GM21576 (cell line): ENCODE results near the gene GALNT11.
"Not testable (repeated sequence)": the region's sequence is repeated elsewhere in the genome, so short reads cannot be mapped to it uniquely, and the experiment has no call there.

Source experiments
- ATAC-seq: cut with Tn5 transposase; IDR thresholded peaks from one replicate; pipeline ENCODE4 v1.9.1; 2021; ENCODE audit warnings: mild to moderate bottlenecking, moderate library complexity; ENCODE audit not compliant: unreplicated experiment

Gene GALNT11

DNA sequence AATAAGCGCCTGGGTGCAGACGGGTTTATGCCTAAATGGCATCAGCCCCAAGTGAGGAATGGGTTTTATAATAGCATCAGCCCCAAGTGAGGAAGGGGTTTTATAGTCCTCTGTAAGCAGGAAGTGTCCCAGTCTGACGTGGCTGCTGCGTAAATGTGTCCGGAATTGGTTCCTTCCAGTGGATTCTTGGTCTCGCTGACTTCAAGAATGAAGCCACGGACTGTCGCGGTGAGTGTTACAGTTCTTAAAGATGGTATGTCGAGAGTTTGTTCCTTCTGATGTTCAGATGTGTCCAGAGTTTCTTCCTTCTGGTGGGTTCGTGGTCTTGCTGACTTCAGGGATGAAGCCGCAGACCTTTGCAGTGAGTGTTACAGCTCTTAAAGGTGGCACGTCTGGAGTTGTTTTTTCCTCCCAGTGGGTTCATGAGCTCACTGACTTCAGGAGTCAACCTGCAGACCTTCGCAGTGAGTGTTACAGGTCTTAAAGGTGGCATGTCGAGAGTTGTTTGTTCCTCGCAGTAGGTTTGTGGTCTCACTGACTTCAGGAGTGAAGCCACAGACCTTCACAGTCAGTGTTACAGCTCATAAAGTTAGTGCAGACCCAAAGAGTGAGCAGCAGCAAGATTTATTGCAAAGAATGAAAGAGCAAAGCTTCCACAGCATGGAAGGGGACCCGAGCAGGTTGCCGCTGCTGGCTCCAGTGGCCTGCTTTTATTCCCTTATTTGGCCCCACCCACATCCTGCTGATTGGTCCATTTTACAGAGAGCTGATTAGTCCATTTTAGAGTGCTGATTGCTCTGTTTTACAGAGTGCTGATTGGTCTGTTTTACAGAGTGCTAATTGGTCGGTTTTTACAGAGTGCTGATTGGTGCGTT is 2.3 kb downstream of the GALNT11 start:
- not testable (repeated sequence) for ATAC-seq

- ATAC-seq = not testable (repeated sequence)
Observed at GRCh38 chr7:152030059-152030458, 4.6 kb downstream of the GALNT11 start.

DNA sequence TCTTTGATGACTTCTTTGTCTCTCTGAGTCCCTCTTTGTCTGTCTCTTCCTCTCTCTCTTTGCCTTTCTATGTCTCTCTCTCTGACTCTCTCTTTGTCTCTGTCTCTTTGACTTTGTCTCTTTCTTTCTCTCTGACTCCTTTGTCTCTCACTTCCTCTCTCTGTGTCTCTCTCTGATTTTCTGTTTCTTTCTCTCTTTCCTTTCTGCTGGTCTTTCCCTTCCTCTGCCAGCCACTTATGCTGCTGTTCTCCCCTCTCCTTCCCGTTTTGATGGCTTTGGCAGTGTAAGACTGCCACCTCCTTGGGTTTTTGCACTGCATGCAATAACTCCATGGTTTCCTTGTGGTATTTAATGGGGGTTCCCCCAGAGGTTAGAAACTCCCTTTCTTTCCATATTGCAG is 5.2 kb downstream of the GALNT11 start:
- not testable (repeated sequence) for ATAC-seq

DNA sequence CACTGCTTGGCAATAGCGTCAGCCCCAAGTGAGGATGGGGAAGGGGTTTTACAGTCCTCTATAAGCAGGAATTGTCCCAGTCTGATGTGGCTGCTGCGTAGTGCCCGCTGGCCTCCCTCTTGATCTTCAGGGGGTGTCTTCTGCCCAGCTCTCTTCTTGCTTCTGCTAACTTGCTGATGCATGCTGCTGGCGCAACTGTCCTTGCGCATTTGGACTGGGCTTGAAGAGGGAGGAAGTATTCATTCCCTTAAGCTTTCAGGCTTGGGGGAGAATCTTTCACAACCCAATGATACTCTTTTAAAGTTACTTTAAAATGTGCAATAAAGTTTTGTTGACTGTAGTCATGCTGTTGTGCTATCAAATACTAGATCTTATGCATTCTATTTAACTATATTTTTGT is 10.3 kb downstream of the GALNT11 start:
- ATAC-seq = no peak

DNA sequence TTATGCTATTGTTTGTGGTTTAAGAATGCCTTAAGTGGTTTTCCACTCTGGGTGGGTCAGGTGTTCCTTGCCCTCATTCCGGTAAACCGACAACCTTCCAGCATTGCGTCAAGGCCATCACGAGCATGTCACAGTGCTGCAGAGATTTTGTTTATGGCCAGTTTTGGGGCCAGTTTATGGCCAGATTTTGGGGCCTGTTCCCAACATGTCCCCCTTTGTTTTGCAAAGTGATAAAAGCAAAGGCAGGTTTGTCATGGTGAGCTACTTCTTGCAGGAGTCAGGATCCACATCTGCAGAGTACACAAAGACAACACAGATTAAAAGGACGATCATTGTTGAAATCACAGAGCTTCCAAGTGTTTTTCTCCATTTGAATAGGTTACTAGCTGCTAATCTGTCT is 12.9 kb downstream of the GALNT11 start:
- not testable (repeated sequence) for ATAC-seq

DNA sequence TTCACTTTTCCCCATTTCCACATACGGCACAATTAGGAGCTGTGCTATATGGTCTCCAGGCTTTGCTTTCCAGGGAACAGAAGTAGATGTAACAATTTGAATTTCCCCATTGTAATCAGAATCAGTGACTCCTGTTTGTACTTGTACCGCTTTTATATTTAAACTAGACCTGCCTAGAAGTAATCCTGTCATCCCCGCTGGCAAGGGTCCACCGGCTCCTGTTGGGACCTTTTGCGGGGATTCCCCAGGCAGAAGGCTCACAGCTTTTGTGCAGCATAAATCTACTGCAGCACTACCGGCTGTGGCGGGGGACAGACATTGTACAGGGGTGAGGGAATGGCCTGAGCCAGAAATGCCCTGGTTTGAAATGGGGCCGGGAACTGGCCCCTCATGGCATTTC is 17.6 kb downstream of the GALNT11 start:
- not testable (repeated sequence) for ATAC-seq

- not testable (repeated sequence) for ATAC-seq
Observed at GRCh38 chr7:152044909-152045308, 19.4 kb downstream of the GALNT11 start.

DNA sequence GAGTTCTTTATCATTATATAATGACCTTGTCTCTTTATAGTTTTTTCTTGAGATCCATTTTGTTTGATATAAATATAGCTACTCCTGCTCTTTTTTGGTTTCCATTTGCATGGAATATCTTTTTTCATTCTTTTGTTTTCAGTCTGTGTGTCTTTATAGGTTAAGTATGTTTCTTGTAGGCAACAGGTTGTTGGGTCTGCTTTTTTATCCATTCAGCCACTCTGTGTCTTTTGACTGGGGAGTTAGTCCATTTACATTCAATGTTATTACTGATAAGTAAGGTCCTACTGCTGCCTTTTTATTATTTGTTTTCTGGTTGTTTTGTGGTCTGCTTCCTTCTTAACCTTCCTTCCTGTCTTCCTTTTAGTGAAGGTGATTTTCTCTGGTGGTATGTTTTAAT is 21.1 kb downstream of the GALNT11 start:
- no peak for ATAC-seq

DNA sequence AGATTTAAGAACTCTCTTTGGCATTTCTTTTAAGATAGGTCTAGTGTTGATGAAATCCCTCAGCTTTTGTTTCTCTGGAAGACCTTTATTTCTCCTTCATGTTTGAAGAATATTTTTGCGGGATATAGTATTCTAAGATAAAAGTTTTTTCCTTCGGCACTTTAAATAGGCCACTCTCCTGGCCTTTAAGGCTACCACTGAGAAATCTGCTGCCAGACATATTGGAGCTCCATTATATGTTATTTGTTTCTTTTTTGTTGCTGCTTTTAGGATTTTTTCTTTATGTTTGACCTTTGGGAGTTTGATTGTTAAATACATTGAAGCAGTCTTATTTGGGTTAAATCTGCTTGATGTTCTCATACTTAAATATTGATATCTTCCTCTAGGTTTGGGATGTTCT is 22.6 kb downstream of the GALNT11 start:
- no peak for ATAC-seq

- no peak for ATAC-seq
Observed at GRCh38 chr7:152050547-152050971, 25.1 kb downstream of the GALNT11 start.

- no peak for ATAC-seq
Observed at GRCh38 chr7:152051968-152052367, 26.5 kb downstream of the GALNT11 start.

DNA sequence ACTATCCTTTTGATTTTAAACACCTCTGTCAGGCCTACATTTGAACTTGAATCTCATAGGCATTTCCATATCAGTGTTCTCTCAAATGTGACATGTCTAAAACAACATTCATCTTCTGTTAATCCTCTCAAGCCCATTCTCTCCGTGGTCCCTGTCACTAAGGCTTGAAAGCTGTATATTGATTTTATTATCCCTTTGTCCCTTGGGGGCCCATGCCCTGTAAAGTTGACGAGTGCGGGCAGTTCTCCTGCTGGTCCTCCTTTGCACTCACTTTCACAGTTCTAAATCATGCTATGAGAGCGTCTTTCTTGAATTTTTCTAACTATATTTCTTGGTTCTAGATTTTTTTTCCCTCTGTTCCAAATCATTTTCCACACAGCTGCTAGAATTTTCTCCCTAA is 27.3 kb downstream of the GALNT11 start:
- no peak for ATAC-seq

DNA sequence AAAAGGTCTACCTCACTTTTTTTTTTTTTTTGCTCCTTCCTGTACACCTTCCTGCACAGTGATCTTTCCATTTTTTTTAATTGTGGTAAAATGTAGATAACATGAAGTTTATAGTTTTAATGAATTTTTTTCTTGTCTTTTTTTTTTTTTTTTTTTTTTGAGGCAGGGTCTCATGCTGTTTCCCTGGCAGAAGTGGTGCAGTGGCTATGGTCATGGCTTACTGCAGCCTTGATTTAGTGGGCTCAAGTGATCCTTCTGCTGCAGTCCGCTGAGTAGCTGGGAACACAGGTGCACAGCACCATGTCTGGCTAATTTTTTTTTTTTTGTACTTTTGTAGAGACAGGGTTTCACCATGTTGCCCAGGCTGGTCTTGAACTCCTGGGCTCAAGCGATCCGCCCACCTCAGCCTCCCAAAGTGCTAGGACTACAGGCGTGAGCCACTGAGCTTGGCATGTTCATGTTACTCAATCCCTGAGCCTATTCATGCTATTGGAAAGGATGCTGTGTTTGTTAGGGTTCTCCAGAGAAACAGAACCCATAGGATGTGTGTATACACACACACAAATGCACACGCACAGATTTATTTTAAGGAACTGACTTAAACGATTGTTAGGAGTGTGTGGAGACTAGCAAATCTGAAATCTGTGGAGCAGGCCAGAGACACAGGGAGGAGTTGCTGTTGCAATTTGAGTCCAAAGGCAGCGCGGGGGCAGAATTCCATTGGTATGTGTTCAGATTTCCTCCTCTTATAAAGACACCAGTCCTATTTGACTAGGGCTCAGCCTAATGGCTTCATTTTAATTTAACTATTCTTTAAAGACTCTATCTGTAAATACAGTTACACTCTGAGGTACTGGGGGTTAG is 29.1 kb downstream of the GALNT11 start:
- ATAC-seq = no peak

DNA sequence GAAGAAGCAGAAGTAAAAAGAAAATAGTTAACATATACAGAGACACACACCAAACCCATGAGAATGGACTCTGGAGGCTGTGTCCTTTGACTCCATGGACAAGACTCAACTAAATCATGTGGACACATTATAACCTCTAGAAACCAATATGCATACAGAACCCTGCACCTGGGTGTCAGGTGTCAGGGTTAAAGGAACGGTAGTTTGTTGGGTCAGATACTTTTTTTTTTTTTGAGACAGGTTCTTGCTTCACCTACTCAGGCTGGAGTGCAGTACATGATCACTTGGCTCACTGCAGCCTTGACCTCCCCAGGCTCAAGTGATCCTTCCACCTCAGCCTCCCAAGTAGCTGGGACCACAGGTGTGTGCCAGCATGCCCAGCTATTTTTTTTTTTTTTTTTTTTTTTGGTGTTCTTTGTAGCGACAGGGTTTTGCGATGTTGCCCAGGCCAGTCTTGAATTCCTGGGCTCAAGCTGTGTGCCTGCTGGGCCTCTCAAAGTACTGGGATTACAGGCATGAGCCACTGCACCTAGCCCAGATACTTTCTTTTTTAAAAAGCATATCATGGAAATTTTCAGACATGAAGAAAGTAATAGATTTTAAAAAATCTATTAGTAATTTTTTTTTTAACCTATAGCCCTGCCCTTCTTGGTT is 31.3 kb downstream of the GALNT11 start:
- ATAC-seq = no peak

DNA sequence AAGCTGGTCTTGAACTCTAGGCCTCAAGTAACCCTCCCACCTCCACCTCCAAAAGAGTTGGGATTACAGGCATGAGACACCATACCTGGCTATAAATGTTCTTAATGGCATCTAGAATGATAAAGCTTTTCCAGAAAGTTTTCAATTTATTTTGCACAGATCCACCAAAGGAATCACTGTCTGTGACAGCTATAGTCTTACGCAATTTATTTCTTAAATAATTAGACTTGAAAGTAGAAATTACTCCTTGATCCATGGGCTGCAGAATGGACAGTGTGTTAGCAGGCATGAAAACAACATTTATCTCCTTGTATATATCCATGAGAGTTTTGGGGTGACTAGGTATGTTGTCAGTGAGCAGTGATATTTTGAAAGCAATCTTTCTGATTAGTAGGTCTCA is 33.8 kb downstream of the GALNT11 start:
- no peak for ATAC-seq

- ATAC-seq = not testable (repeated sequence)
Observed at GRCh38 chr7:152061086-152061485, 35.6 kb downstream of the GALNT11 start.

DNA sequence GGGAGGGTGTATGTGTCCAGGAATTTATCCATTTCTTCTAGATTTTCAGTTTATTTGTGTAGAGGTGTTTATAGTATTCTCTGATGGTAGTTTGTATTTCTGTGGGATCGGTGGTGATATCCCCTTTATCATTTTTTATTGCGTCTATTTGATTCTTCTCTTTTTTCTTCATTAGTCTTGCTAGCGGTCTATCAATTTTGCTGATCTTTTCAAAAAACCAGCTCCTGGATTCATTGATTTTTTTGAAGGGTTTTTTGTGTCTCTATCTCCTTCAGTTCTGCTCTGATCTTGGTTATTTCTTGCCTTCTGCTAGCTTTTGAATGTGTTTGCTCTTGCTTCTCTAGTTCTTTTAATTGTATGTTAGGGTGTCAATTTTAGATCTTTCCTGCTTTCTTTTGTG is 37.7 kb downstream of the GALNT11 start:
- not testable (repeated sequence) for ATAC-seq

DNA sequence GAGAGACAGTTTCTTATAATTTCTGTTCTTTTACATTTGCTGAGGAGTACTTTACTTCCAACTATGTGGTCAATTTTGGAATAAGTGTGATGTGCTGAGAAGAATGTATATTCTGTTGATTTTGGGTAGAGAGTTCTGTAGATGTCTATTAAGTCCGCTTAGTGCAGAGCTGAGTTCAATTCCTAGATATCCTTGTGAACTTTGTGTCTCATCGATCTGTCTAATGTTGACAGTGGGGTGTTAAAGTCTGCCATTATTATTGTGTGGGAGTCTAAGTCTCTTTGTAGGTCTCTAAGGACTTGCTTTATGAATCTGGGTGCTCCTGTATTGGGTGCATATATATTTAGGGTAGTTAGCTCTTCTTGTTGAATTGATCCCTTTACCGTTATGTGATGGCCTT is 38.3 kb downstream of the GALNT11 start:
- not testable (repeated sequence) for ATAC-seq

- ATAC-seq = not testable (repeated sequence)
Observed at GRCh38 chr7:152065800-152066344, 40.4 kb downstream of the GALNT11 start.

DNA sequence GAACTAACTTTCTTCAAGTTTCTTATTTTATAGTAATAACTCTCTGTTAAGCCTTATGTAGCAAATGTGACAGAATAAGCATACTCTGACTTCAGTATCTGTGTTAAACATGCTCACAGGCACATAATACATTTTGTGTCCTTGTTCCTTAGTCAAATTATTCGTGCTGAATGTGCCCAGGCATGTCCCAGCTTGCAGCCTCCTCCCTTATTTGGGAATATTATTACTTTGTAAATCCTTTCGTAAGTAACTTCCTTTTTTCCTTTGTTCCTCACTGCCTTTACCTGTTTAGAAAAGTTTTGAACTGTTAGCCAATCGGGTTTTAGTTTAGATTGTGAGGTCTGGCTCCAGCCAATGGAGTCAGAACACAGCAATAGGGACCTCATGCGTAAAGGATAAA is 46.9 kb downstream of the GALNT11 start:
- no peak for ATAC-seq

GRCh38 chr7:152073352-152073751 is 47.9 kb downstream of the GALNT11 start:
- no peak for ATAC-seq
